Measurements from ENCODE around the gene CACNG6. TPM values are rescaled to one million over a fixed set of nuclear protein-coding genes. Genes with fewer than 3 reads are reported as not detected.

The CACNG6 gene
- total and polyA plus RNA-seq, 2 donors (not counting 3 experiments of a cell fraction or from before 2014, with no cell fraction given): 5.0 to 5.4 TPM

GRCh38 chr19:53982611-53983010 is 8.8 kb upstream of the CACNG6 start:
- no peak overlapping the region for H3K27ac ChIP-seq (ENCODE audit: insufficient read depth, low read depth, low read length)
- no peaks in the 10 kb centered on the region for H3K27me3 ChIP-seq (ENCODE audit: control insufficient read depth in 2 of 2, insufficient read depth in 2 of 2, low read length in 2 of 2)
- DNase-seq (ENCODE audit: low read depth, low spot score) (peak; percentile 25), FAIRE-seq (no peak)
- no peak for TF ChIP-seq FOS (IDR thresholded peaks at IDR 0.05; ENCODE audit: borderline replicate concordance, insufficient read depth, low read length)
- TF ChIP-seq EZH2 (IDR thresholded peaks at IDR 0.05; ENCODE audit: borderline replicate concordance, low read depth, low read length, severe bottlenecking): no peak
- TF ChIP-seq CTCF (IDR thresholded peaks at IDR 0.05; ENCODE audit: extremely low read depth in 1 of 2, insufficient read depth in 1 of 2, low read depth in 1 of 2, low read length in 2 of 2): no peak
- no peak for TF ChIP-seq MAX (IDR thresholded peaks at IDR 0.05; ENCODE audit: insufficient read depth, insufficient read length)
- no peak for TF ChIP-seq MYC (IDR thresholded peaks at IDR 0.05; ENCODE audit: low read depth, low read length)
- no peak for TF ChIP-seq JUN (IDR thresholded peaks at IDR 0.05; ENCODE audit: borderline replicate concordance, insufficient read depth, insufficient read length, low read depth)
- TF ChIP-seq GATA2 (IDR thresholded peaks at IDR 0.05; ENCODE audit: insufficient read depth, insufficient read length, low read depth, low read length): no peak
- no peak for TF ChIP-seq POLR2AphosphoS5 (IDR thresholded peaks at IDR 0.05; ENCODE audit: insufficient read depth, low read depth, low read length)
- TF ChIP-seq POLR2A (IDR thresholded peaks at IDR 0.05; ENCODE audit: low read depth, low read length): no peak
- H3K79me2 ChIP-seq (ENCODE audit: control insufficient read depth, insufficient read depth, low read length): peaks cover 11% of the 10 kb centered on the region
- no peaks in the 10 kb centered on the region for H3K9me3 ChIP-seq (replicated peaks; ENCODE audit: control insufficient read depth, insufficient read depth, low read length)
- dilution Hi-C loops (cut with MboI; ENCODE audit: extremely low pct_ligation_motif_present, low sequenced_read_pairs) (no loop called here), intact Hi-C loops (cut with micrococcal nuclease) (loop anchor here (5.0 kb wide), 1 partner anchor 135 kb away; the partner anchor contains the start of genes PRPF31 and TFPT)
- CTCF ChIA-PET: interaction anchor here (1.1 to 2.8 kb wide), 2 partner anchors 41 to 47 kb away, joined by 8 to 33 read pairs; no protein-coding TSS in a partner anchor
- H2AFZ ChIP-seq (ENCODE audit: low read depth, low read length): no peak overlapping the region
- peak overlapping the region in 1 of 3 experiments; percentile 44 for H3K4me3 ChIP-seq (replicated peaks in 1 of 3; ENCODE audit: insufficient read depth in 1 of 3, low read depth in 1 of 3, low read length in 3 of 3)
- H3K9ac ChIP-seq (replicated peaks; ENCODE audit: extremely low read depth, insufficient read depth, low read length): no peak overlapping the region
- no peaks in the 10 kb centered on the region for H4K20me1 ChIP-seq (replicated peaks; ENCODE audit: control insufficient read depth, extremely low read depth, insufficient read depth, low read length)
- no peaks in the 10 kb centered on the region for H3K9me1 ChIP-seq (replicated peaks; ENCODE audit: control insufficient read depth, extremely low read depth, insufficient read depth, low read length)
- peaks cover 19% of the 10 kb centered on the region for H3K4me1 ChIP-seq (ENCODE audit: control insufficient read depth, extremely low read depth, insufficient read depth, low read length)
- POLR2A ChIA-PET: interaction anchor here (0.6 kb wide), 1 partner anchor 439 kb away, joined by 3 read pairs; no protein-coding TSS in a partner anchor
- H3K36me3 ChIP-seq (ENCODE audit: control insufficient read depth in 2 of 2, extremely low read depth in 1 of 2, insufficient read depth in 2 of 2, low read length in 2 of 2): no peaks in the 10 kb centered on the region
- BruUV-seq (replicated peaks): no TSS peak
- no peak overlapping the region for H3K4me2 ChIP-seq (ENCODE audit: insufficient read depth, low read length)

Measured in endothelial cell of umbilical vein (primary cell).